Astrocyte of the spinal cord (primary cell): ENCODE results near the gene TDRD3.

Experiments used
- DNase-seq: peaks from one replicate; pipeline ENCODE4 v3.0.0; 2011; ENCODE audit warnings: low read depth, low spot score
- H3K4me3 ChIP-seq: 2 replicates; pipeline ENCODE4 v1.5.1; 2011; ENCODE audit warnings: low read depth, mild to moderate bottlenecking, low read length, moderate library complexity
- in situ Hi-C: cut with HindIII; loops from 2 replicates; pipeline ENCODE4 v1.10.0; 2017; ENCODE audit warnings: low sequenced_read_pairs
- TF ChIP-seq, protein P1 (sequence below): IDR thresholded peaks from 2 replicates; pipeline ENCODE4 v1.5.1; 2012; ENCODE audit warnings: low read depth, mild to moderate bottlenecking, low read length, inconsistent platforms

TDRD3 gene

DNA sequence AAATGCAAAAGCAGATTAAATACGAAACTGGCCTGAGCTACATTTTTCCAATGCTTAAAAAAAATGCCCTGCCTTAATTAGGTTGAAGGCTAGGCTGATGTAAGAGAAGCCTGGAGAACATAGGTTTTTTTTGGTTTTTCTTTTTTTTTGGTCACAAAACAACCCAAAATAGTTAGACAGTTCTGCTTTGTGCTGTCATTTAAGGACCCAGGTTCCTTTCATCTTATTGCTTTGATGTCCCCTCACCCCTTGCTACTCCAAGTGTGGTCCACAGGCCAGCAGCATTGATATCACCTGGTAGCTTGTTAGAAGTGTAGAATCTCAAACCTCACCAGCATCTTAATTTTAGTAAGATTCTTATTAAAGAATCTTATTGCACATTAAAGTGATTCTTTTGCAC is 14.4 kb downstream of the TDRD3 start:
- in situ Hi-C loops, result no loop called here
- TF ChIP-seq, protein P1, sequence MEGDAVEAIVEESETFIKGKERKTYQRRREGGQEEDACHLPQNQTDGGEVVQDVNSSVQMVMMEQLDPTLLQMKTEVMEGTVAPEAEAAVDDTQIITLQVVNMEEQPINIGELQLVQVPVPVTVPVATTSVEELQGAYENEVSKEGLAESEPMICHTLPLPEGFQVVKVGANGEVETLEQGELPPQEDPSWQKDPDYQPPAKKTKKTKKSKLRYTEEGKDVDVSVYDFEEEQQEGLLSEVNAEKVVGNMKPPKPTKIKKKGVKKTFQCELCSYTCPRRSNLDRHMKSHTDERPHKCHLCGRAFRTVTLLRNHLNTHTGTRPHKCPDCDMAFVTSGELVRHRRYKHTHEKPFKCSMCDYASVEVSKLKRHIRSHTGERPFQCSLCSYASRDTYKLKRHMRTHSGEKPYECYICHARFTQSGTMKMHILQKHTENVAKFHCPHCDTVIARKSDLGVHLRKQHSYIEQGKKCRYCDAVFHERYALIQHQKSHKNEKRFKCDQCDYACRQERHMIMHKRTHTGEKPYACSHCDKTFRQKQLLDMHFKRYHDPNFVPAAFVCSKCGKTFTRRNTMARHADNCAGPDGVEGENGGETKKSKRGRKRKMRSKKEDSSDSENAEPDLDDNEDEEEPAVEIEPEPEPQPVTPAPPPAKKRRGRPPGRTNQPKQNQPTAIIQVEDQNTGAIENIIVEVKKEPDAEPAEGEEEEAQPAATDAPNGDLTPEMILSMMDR, result no peak
- no peak for DNase-seq
- H3K4me3 ChIP-seq, result no peak overlapping the region

DNA sequence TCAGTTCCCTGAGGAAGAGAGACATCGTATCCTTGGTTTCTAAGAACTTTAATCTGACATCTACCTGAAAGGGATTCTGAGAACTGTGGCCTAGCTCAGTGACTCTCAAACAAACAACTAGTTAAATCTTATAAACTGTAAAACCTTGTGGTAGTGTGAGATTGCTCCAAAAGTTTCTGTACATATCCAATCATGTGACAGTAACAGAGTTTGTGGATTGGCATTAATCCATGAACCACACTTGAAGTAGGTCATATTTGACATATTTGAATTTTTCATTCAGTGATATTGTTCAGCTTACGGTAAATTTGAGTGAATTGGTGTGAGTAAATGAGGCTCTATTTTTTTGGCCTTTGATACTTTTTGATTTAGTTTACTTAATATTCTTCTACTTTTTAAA is 15.0 kb downstream of the TDRD3 start:
- in situ Hi-C loops, result no loop called here
- TF ChIP-seq, protein P1, result no peak
- H3K4me3 ChIP-seq, result no peak overlapping the region
- DNase-seq, result no peak

DNA sequence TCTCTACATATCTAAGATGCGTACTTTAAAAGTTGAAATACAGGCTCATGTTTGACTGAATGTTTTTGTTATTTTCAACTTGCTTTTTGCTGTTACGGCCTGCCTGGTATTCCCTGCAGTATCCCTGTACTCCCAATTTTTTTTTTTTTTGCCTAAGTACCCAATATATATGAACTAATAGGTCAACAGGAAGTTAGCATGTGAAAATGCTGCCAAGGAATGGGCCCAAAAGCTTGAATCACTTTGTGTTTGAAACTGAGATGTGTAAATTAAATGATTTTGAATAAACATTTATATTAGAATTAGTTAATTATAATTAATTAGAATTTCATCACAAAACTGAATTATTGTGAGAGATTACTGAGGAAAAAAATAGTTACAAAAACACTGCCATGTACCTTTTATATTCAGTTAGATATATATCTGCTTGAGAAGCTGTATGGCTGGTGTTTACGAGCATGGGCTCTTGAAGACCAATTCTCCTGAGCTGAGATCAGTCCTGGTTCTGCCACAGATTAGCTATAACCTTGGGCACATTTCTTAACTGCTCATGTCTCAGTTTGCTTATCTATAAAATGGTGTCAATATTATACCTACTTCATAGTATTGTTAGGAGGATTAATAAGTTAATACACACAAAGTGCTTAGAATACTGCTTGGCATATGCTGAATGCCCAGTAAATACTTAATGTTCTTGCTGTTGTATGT is 16.0 kb downstream of the TDRD3 start:
- DNase-seq, result no peak
- H3K4me3 ChIP-seq, result no peak overlapping the region
- TF ChIP-seq, protein P1, result no peak
- in situ Hi-C loops, result no loop called here

DNA sequence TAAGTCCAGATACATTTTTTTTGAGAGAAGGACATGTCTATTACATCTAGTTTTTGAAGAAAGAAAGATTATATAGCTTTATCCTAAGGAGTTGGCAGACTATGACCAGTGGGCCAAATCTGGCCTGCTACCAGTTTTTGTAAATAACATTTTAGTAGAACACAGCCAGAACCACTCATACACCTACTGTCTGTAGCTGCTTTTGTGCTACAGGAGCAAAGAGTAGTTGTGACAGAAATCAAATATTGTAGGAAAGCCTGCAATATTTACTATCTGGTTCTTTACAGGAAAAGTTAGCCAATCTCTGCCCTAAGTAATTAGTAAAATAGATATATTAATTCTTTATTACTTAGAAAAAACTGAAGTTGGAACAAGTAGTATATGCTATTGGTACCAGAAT is 17.2 kb downstream of the TDRD3 start:
- no peak for DNase-seq
- TF ChIP-seq, protein P1, result no peak
- no peak overlapping the region for H3K4me3 ChIP-seq
- in situ Hi-C loops, result no loop called here

DNA sequence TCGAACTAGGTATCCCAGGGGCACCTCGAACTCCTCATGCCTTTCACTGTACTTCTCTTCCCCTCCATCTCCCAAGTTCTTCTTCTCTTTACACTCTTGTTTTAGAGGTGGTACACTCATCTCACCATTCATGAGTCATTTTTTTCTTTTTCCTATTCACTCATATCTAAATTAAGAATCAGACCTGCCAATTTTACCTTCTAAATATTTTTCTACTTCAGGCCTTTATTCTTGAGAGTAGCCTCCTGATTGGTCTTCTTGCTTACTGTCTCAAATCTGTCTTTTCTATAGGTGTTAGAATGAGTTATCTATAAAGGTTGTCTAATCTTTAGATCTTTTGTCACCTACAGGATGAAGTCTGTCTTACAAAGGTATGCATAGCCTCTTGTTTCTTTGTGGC is 20.7 kb downstream of the TDRD3 start:
- in situ Hi-C loops, result no loop called here
- TF ChIP-seq, protein P1, result no peak
- H3K4me3 ChIP-seq, result no peak overlapping the region
- DNase-seq, result no peak

DNA sequence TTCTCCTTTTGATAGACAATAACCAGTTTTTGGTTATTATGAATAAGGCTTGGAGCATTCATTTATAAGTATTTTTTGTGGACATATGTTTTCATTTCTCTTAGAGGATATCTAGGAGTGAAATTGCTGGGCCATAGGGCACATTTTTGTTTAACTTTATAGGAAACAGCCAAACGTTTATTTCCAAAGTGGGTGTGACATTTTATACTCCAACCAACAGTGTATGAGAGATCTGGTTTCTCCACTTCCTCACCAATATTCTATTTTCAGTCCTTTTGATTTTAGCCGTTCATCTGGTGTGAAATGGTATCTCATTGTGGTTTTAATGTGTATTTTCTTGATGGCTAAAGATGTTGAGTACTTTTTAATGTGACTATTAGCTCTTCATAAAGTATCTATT is 21.9 kb downstream of the TDRD3 start:
- in situ Hi-C loops, result no loop called here
- TF ChIP-seq, protein P1, result no peak
- no peak for DNase-seq
- H3K4me3 ChIP-seq, result no peak overlapping the region
